GM12872 (cell line): ENCODE results near the gene MRPS14.

Source experiments
- CTCF ChIP-seq: IDR thresholded peaks from 3 replicates; pipeline ENCODE4 v1.5.1; 2011; ENCODE audit warnings: low read depth, mild to moderate bottlenecking, low read length, moderate library complexity; ENCODE audit not compliant: insufficient read depth

The MRPS14 gene

DNA sequence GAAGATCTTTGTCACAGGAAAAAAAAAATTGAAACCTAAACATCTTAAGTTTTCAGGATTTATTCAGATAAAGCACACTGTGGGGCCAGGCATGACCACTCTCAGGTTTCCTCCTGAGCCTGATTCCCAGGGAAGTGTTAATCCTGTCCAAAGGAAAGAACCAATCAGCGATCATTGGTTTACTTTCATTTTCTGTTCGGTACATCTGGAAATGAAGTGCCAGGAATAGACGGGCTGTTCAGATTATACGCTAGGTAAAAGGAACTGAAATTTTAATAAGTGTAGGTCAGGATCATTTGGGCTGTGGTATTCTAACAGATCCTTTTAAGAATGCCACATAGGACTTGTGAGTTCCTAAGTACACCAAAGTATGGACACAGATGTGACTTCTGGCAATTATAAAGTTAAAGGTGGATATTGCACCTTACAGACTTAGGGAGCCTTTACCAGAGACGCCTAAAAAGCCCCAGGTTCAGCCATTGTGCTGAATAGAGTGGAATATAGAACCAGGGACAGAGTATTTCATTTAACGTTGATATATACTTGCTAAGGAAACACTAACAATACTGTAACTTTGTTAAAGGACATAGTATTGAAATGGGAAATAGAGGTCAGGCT lies 32.7 kb downstream of the MRPS14 start:
- no peak for TF ChIP-seq CTCF

DNA sequence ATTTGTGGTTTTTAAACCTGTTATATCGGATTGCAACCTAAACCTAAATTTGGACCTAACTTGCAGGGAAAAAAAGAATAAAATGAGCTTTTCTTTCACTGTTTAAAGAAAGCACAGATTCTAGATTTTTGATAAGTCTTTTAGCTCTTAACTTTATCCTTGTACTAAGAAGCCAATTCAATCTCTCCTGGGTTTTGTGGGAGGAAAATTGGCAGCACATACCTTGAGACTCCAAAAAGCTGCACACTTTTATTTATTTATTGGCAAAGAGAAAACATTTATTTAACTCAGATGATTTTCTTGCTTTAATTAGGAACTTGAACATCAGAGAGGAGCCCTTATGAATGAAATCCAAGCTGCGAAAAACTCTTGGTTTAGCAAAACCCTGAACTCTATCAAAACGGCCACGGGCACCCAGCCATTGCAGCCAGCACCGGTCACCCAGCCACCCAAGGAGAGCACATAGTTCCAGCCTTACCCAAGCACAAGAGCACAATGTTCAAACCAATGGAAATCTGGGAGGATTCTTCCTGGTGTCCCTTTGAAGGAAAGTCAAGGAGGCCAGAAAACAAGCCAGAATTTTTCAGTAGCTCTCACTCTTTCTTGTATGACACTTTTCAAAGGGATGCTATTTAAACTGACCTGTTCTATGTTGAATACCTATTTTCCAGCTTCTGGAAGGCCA lies 33.5 kb downstream of the MRPS14 start:
- no peak for TF ChIP-seq CTCF

DNA sequence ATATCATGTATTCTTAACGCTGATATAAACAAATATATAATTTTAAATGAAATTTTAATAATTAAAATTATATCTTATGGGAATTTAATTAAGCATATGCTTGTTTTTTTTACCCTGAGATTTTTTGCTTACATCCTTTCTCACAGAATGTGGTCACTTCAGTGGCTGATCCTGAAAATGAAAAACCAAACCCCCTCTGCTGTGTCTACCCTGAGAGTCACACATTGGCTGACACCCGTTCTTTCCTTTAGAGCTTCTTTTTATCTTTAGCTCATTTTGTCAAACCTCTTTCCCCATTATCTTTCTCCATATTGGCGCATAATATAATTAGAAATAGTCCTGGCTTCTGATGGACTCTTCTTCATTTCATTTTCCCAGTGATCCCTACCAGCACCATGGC lies 34.2 kb downstream of the MRPS14 start:
- TF ChIP-seq CTCF, result no peak

DNA sequence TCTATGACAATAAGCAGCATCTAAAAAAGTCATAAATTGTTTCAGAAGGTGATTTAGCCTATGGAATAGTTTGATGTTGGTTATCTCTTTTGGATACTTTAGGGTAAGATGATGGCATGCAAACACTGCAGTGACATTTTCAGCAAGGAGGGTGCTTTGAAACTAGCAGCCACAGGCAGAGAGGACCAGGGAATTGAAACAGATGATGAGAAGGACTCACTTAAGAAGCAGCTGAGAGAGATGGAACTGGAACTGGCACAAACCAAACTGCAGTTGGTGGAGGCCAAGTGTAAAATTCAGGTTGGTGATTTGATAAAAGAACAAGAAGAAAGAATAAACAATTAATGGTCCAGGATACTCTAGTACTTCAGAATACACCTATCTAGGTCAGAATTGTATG lies 34.7 kb downstream of the MRPS14 start:
- TF ChIP-seq CTCF, result no peak

DNA sequence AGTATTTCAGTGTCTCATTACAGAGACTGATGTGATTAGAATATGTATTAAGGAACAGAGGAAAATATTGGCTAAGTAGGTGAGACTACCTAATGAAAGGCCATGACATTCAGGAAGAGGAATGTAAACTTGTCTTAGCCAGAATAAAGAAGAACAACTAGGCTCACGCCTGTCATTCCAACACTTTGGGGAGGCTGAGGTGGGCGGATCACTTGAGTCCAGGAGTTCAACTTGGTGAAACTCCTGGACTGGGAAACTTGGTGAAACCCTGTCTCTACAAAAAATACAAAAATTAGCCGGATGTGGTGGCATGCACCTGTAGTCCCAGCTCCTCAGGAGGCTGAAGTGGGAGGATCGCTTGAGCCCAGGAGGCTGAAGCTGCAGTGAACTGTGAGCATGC lies 38.3 kb downstream of the MRPS14 start:
- TF ChIP-seq CTCF, result no peak

- peak; percentile 56; the same call in 2 of the 3 replicates for TF ChIP-seq CTCF
Observed at GRCh38 chr1:174982971-174983689, 40.1 kb downstream of the MRPS14 start.

GRCh38 chr1:174976436-174977108 lies 46.7 kb downstream of the MRPS14 start:
- TF ChIP-seq CTCF, result no peak
